ENCODE results near the gene PPP1R3C. TPM values are rescaled to one million over a fixed set of nuclear protein-coding genes. Genes with fewer than 3 reads are reported as not detected.

Gene PPP1R3C
- total and polyA plus RNA-seq, 11 donors = 35.4 to 270 (median 140) TPM

DNA sequence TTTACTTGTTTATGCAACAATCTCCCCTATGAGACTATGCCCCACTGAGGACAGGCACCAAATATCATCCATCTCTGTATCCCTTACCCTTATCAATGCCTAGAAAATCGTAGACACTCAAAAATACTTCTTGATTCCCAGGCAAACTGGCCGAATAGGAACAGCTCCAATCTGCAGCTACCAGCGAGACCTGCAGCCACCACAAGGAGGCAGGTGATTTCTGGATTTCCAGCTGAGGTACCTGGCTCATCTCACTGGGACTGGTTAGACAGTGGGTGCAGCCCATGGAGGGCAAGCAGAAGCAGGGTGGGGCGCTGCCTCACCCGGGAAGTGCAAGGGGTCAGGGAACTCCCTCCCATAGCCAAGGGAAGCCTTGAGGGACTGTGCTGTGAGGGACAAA lies 10.8 kb upstream of the PPP1R3C start:
- ATAC-seq (no peak), DNase-seq (no peak)
- Histone ChIP-seq H3K4me1 (no peaks in the 10 kb centered on the region), H3K27ac (no peak overlapping the region), H3K4me3 (no peak overlapping the region), H3K9me3 (no peaks in the 10 kb centered on the region), H3K27me3 (no peaks in the 10 kb centered on the region), H3K36me3 (no peaks in the 10 kb centered on the region)
- 72 to 76% (median 74%) methylated on average over 5 of the region's 5 CpGs for WGBS, 4 donors
- TF ChIP-seq, protein P1, sequence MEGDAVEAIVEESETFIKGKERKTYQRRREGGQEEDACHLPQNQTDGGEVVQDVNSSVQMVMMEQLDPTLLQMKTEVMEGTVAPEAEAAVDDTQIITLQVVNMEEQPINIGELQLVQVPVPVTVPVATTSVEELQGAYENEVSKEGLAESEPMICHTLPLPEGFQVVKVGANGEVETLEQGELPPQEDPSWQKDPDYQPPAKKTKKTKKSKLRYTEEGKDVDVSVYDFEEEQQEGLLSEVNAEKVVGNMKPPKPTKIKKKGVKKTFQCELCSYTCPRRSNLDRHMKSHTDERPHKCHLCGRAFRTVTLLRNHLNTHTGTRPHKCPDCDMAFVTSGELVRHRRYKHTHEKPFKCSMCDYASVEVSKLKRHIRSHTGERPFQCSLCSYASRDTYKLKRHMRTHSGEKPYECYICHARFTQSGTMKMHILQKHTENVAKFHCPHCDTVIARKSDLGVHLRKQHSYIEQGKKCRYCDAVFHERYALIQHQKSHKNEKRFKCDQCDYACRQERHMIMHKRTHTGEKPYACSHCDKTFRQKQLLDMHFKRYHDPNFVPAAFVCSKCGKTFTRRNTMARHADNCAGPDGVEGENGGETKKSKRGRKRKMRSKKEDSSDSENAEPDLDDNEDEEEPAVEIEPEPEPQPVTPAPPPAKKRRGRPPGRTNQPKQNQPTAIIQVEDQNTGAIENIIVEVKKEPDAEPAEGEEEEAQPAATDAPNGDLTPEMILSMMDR (IDR thresholded peaks at IDR 0.05) = peak in 4 of 12 donors; percentile 11 to 25 (median 18)
- TF ChIP-seq POLR2A (IDR thresholded peaks at IDR 0.05) = no peak
- intact Hi-C loops (cut with DNase I) = loop anchor here in 2 of 10 donors (5.0 kb wide), 2 partner anchors 49 to 161 kb away; no protein-coding TSS in a partner anchor

DNA sequence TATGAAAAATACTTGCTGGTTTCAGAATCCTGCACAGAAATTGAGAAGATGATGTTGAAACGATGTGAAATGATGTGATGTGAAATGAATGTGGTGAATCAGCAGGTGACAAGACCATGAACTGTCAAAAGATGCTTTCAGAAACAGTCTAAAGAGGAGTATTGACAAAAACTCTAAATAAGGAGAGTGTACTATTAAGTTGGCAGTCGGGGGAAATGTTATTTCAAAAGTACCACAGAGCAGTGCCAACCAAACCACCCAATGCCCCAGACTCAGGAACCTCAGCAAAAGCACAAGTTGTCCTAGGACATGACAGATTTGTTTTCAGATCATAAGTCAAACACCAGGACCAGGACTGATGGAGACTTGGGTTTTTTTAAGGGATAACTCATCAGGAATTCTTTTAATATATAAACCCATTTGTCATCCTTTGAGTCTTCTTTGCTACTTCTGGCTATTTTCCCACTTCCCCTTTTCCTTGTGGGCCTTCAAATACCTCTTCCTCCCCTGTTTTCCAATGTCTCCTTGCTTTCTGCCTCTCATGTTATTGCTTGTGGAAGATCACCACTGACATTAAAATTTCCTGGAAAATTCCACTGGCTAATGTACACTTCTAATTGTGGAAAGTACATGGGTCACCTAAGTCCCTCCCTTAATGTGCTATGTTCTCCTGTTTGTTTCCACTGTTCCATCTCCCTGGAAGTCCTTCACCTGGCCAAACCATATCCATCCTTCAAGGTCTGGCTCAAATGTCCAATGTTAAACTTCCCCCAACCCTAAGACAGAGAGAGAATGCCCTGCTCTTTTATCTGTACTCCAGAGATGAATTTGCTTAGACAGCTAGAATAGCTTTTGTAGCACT lies 10.2 kb upstream of the PPP1R3C start:
- WGBS, 4 donors = 78 to 90% (median 84%) methylated on average over 2 of the region's 2 CpGs
- Histone ChIP-seq H3K9me3 (no peaks in the 10 kb centered on the region), H3K4me1 (no peaks in the 10 kb centered on the region), H3K27ac (no peak overlapping the region), H3K27me3 (no peaks in the 10 kb centered on the region), H3K4me3 (no peak overlapping the region), H3K36me3 (no peaks in the 10 kb centered on the region)
- ATAC-seq (no peak), DNase-seq (no peak)
- intact Hi-C loops (cut with DNase I) = loop anchor here in 2 of 10 donors (5.0 kb wide), 2 partner anchors 49 to 161 kb away; no protein-coding TSS in a partner anchor
- TF ChIP-seq POLR2A (IDR thresholded peaks at IDR 0.05) = no peak
- TF ChIP-seq, protein P1 (IDR thresholded peaks at IDR 0.05) = no peak

DNA sequence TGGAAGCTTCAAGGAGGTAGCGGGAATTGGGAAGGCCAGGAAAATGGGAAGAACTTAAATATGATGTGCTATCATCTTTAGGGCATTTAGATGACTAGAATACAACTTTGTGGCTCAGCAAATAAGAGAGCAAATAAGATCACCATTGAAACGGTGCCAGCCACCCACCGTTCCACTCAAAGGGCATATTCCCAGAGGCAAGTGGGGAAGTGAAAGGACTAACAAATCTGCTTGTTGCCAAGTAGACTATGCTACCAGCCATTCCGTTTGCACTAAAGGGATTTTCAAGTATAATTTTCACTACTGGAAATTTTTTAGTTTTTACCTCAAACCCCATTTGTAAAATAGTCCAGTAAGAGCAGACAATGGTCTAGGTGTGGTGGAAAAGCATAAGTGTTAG lies 4.0 kb upstream of the PPP1R3C start:
- H3K4me1 ChIP-seq = peaks cover 0 to 21% (median 5%) of the 10 kb centered on the region in 12 donors
- no peaks in the 10 kb centered on the region for H3K36me3 ChIP-seq
- DNase-seq = no peak
- TF ChIP-seq, protein P1 (IDR thresholded peaks at IDR 0.05) = no peak
- TF ChIP-seq POLR2A (IDR thresholded peaks at IDR 0.05) = no peak
- H3K4me3 ChIP-seq = no peak overlapping the region
- WGBS, 4 donors = 71 to 83% (median 80%) methylated on average over 4 of the region's 4 CpGs
- H3K27me3 ChIP-seq = peaks cover 0 to 20% (median 0%) of the 10 kb centered on the region in 9 donors
- intact Hi-C loops (cut with DNase I) = loop anchor here in 9 of 10 donors (1.0 to 10.0 kb wide), 12 partner anchors 55 to 342 kb away; partner anchors contain the start of gene HECTD2 (in 2 of the 9)
- H3K9me3 ChIP-seq = no peaks in the 10 kb centered on the region
- ATAC-seq = no peak
- H3K27ac ChIP-seq = no peak overlapping the region
